Measurements from ENCODE around the gene RPS18.
"Not testable (repeated sequence)": the region's sequence is repeated elsewhere in the genome, so short reads cannot be mapped to it uniquely, and the experiment has no call there.

RPS18 gene

DNA sequence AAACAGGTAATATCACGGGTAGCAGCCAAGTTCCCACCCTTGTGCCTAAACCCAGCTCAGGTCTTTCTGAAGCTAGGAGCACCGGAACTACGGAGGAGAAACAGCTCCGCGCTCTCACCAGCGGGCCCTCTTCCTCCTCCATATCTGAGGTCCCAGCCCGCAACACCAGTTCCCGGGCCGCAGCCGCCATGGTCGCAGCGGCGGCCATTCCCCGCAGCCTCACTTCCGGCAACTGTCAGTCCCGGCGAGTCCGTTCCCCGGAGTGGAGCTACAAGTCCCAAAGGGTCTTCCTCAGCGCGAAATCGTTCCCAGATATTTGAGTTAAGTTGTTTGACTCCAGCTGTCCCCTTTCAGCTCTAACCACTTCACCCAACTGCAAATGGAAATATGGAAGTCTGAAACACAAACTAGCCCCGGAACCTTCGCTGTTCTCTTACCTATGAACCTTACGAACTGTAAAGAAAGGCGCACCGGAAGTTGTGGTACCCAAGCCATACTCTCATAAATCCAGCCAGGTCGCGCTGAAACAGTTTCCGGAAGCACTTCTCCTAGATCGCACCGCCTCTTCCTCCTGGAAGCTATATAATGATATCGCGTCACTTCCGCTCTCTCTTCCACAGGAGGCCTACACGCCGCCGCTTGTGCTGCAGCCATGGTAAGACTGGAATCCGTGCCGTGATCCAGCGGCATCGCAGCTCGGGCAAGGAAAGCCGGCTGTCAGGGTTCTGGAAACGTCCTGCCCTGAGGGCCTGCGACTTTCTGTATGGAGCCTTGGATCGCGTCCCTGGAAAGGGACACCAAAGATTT is at the start of gene RPS18, which contains the start of gene VPS52:
Gene RPS18 (plus strand): TSS at position 608 of the 807 bp plus-strand sequence. CDS start 45 bp downstream, at position 653.
Gene VPS52 (minus strand): TSS at position 409 of the 807 bp plus-strand sequence. CDS start 201 bp downstream, at position 208.
- DNase-seq (ENCODE audit: low read depth in 1 of 2, low spot score in 1 of 2) = peak; percentile 71 to 84

DNA sequence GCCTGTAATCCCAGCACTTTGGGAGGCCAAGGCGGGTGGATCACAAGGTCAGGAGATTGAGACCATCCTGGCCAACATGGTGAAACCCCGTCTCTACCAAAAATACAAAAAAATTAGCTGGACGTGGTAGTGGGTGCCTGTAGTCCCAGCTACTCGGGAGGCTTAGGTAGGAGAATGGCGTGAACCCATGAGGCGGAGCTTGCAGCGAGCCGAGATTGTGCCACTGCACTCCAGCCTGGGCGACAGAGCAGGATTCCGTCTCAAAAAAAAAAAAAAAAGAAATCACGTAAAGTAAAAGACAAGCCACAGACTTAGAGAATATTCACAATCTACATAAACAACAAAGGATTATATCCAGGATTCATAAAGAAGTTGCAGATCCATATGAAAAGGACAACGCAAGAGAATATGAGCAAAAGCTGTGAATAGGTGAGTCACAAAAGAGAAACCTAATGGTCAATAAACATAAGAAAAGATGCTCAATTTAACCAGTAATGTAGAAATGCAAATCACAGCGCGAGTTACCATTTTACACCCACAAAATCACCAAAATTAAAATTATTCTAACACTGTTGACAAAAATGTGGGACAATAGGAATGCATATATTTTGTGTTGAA is 45.3 kb upstream of the RPS18 start:
- DNase-seq (ENCODE audit: low read depth in 1 of 2, low spot score in 1 of 2) = not testable (repeated sequence)

DNA sequence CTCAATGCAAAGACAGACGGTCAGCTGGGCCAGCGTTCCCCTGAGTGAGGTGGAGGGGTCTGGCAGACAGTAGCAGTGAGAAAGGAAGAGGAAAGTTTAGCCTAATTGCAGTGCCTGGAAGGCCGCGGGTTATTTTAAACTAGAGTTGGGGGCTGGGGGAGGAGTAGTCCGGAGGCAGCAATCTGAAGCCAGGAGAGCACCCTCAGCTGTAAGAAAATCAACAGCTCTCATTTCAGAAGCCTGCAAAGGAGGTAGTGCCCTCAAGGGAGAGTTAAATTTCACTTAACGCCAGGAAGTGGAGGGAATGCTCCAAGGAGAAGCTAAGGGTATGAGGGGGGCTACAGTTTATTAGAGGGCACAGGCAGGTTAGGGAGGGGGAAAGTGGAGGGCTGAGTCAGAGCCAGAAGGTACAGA is 36.6 kb upstream of the RPS18 start:
- no peak for DNase-seq (ENCODE audit: low read depth in 1 of 2, low spot score in 1 of 2)

DNA sequence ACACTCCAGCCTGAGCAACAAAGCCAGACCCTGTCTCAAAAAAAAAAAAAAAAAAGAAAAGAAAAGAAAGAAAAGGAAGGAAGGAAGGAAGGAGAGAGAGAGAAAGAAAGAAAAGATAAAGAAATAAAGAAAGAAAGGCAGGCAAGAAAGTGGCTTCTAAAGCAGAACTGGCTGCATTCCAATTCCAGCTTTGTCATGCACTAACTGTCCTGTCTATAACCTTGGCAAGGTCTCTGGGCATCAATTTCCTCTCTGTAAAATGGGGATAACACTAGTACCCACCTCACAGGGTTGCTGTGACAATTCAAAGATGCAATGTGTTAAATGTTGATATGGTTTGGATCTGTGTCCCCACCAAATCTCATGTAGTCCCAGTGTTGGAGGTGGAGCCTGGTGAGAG is 35.5 kb upstream of the RPS18 start:
- no peak for DNase-seq (ENCODE audit: low read depth in 1 of 2, low spot score in 1 of 2)

GRCh38 chr6:33236852-33237251 is 35.0 kb upstream of the RPS18 start:
- DNase-seq (ENCODE audit: low read depth in 1 of 2, low spot score in 1 of 2) = no peak

DNA sequence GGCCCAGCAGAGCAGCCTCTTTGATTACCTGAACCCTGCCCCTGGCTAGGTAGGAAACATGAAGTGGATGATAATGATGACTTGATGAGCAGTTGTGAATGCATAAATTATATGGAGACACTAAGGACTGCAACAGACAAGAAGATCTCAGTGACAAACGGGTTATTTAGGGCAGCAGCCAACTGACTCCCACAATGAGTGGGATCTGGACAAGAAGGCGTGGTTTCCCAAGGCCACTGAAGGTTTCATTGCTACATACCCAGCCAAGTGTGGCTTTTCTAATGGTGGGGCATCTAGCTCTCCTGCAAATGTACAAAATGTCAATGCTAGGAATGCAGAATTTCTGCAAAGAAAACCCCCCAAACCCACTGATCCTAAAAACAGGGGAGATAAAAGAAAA is 34.1 kb upstream of the RPS18 start:
- DNase-seq (ENCODE audit: low read depth in 1 of 2, low spot score in 1 of 2) = no peak

DNA sequence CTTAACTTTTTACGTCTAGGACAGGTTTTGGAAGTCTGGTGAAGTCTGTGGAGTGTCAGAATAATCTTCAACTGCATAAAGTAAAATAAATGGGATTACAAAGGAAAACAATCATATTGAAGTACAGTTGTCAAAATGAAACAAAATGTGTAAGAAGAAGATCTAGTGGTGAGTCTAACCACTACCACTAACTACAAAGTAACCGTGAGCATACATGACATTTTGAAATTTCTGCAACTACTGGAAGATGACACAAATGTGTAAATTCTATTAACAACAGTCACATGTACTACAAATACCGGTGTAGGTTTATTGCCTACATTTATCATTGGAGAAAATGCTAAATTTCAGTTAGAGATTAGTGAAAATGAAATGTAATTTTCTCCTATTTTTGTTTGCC is 29.9 kb upstream of the RPS18 start:
- DNase-seq (ENCODE audit: low read depth in 1 of 2, low spot score in 1 of 2) = no peak

DNA sequence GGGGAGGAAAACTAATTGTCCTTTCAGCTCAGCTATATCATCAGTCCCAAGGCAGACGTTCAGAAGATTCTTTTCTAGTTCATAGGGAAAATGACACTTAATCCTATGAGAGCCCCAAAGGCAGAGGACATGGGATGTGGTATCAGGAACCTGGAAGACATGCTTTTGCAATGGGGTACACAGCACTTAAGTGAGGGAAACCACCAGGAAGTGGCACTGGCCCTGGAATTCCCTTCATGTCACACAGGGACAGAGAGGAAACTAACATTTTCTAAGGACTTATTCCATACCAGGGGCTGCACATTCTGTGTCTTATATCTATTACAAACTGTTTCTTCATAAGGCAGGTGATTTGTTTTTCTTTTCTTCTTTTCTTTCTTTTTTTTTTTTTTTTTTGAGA is 28.4 kb upstream of the RPS18 start:
- no peak for DNase-seq (ENCODE audit: low read depth in 1 of 2, low spot score in 1 of 2)

DNA sequence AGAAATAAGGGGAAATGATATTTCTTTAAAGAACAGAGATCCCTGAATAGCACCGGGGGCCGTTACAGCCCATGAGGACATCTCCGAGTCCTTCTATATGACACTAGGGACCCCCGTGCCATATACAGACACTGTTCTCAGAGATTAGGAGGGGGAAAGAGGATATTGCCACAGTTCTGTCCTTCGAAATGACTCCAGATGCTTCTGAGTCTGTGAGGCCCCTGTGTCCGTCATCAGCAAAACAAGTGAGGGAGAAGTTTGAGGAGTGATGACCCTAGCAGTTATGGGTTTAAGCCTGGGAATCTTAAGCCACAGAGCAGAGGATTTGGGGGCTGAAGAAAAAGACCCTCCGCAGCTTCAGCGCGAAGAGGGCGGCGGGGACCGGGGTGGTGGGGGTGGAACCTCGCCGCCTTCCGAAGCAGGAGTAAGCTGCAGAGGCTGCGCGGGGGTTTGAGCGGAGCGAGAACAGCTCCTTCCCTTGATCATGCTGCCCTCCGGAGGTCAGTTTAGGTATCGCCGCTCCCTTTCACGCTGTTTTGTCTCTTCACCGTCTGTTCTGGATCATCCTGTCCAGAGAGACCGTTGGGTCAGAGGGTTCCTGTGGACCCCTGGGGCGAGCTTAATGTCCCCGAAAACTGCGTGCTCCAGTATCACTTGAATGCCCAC is 23.8 kb upstream of the RPS18 start:
- peak; percentile 80 to 86 for DNase-seq (ENCODE audit: low read depth in 1 of 2, low spot score in 1 of 2)

DNA sequence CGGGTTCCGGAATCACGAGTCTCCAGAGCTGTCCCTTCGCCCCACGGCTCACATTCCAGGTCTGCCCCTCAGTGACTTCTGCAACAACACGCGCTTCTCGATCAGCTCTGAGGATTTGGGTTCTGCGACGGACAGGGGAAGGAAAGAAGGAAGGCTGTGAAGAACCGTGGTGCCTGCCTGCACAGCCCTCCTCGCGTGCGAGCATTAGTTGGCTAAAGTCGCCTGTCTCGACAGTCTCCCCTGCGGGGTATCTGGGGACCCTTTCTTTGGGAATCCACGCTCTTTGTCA is 23.3 kb upstream of the RPS18 start:
- DNase-seq (ENCODE audit: low read depth in 1 of 2, low spot score in 1 of 2) = no peak

- peak; percentile 88 to 89 for DNase-seq (ENCODE audit: low read depth in 1 of 2, low spot score in 1 of 2)
These were observed 22.7 kb upstream of the RPS18 start for GRCh38 chr6:33248932-33249731.

DNA sequence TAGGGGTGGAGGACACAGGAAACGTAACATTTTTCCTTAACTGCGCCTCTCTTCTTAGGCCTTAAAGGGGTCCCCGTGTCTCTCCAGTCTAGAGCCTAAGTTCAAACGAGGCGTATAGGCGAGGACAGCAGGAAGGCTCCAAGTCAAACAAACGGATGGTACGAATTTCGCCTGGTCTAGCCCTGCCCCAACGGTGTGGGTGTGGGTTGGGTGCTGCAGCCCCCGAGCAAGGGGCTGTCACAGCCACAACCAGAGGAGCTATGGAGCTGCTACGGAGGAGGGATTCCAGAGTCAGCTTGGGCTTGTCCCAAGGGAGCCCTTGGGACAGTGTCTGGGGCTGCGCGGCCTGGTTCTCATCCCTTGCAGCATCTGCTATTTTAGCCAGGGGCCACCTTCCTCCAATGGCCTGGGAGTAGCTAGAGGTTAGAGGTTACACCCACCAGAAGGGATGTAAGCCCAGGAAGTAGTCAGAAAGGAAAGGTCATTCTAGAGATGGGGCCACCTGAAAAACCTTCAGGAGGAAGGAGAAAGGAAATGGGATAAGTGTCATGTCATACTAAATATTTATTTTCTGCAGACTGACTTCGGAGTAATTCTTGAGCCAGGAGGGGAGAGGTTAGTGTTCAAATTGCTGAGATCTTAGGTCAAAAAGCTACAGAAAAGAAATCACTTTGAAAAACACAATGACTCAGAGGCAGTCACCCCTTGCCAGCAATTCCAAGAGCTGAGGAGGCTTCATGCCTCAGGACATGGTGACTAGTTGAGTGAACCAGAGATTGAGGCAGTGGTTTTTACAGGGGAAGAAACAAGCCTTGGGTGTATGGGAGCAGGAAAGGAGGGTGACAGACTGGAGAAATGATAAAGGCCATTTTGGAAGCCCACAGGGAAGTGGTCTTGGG is 21.9 kb upstream of the RPS18 start:
- DNase-seq (ENCODE audit: low read depth in 1 of 2, low spot score in 1 of 2) = no peak

DNA sequence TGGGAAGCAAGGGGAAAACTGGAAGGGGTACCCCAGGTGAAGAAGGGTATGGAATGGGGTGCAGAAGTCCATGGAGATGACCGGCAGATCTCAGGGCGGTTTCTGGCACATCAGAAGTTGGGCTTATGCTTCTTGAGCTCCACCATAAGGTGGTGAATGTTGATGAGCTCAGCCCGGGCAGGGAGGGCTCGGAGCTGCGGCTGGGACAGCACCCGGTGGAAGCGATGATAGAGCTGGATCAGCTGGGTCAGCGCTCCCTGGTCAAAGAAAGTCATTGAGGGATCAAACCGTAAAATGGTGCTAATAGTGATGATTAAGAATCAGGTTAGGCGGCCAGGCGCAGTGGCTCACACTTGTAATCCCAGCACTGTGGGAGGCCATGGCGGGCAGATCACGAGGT is 21.1 kb upstream of the RPS18 start:
- no peak for DNase-seq (ENCODE audit: low read depth in 1 of 2, low spot score in 1 of 2)

DNA sequence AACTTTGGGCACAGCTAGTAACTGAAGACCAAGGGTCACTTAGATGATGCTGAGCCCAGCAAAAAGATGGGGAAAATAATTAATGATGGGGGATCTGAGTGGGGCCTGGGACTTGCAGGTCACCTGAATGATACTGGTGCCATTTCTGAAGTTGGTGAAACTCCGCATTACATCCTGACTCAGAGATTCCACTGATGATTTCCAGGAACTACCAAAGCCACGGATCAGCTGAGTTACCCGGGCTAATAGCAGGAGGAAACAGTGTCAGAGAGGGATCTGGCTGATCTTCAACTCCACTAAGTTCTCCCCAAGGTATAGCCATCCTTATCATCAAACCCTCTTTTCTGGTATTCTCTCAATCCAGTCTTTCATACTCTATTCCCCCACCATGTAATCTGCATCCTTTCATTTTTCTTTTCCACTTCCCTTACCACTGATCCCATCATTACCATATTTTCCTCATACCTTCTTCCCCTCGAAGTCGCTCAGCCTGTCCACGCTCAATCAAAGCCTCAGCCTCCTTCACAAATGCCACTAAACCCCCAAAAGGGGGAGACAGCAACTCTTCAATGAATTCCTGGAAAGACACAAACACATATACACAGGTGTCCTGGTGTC is 20.4 kb upstream of the RPS18 start:
- DNase-seq (ENCODE audit: low read depth in 1 of 2, low spot score in 1 of 2) = no peak

- DNase-seq (ENCODE audit: low read depth in 1 of 2, low spot score in 1 of 2) = no peak
These were observed 19.1 kb upstream of the RPS18 start for GRCh38 chr6:33252759-33253158.

DNA sequence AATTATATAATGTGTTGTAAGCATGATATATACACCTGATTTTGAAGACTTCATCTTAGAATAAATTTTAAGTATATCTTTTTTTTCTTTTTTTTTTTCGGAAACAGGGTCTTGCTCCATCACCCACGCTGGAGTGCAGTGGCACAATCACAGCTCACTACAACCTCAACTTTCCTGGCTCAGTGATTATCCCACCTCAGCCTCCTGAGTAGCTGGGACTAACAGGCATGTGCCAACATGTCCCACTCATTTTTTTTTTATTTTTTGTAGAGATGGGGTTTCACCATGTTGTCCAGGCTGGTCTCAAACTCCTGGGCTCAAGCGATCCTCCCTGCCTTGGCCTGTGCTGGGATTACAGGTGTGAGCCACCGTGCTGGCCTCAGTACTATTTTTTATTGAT is 17.3 kb upstream of the RPS18 start:
- no peak for DNase-seq (ENCODE audit: low read depth in 1 of 2, low spot score in 1 of 2)

DNA sequence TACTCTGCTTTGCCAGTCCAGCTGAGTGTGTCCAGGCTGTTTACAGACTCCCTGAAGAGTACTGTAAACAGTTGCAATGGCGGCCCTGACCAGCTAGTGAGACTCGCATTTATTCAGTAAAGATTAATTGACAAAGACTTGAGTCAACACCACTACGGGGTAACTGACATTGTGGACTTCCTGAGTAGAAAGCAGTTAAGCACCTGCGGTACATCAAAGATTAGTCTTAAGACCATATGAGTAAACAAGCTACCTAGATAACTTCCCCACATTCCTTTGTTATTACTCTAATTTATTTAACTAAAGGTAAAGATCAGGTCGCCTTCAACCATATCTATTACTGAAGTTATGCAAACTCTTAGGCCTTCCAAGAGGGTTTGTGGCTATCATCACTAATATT is 12.8 kb upstream of the RPS18 start:
- no peak for DNase-seq (ENCODE audit: low read depth in 1 of 2, low spot score in 1 of 2)

- DNase-seq (ENCODE audit: low read depth in 1 of 2, low spot score in 1 of 2) = not testable (repeated sequence)
These were observed 9.4 kb upstream of the RPS18 start for GRCh38 chr6:33262490-33262889.

DNA sequence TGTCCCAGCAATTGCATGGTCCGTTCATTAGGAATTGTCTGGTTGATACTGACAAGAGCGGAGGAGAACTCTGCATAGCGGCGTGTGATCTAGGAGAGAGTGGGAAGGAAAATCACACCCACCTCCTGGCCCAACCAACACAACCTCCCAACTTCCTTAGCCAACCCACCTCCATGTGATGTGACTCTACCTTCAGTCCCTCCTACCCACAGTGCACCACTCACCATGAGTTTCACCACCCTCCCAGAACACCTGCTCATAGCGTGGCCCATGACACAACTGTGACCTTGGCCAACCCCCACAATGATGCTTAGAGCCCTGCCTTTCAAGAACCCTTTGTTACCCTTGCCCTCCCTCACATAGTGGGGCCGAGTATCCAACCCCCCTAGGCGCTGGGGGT is 7.9 kb upstream of the RPS18 start:
- DNase-seq (ENCODE audit: low read depth in 1 of 2, low spot score in 1 of 2) = no peak

GRCh38 chr6:33271117-33271467 is 783 bp upstream of the RPS18 start:
- no peak for DNase-seq (ENCODE audit: low read depth in 1 of 2, low spot score in 1 of 2)

Measured in activated T-helper 1 cell treated with anti-CD3 and anti-CD28 coated beads, Interleukin-2, amount 50 U/mL, for 16 hours (primary cell).